ENCODE measurements around the gene MYEF2.
A peak's percentile ranks its signal among the peaks of the same experiment; 100 is the strongest.

The MYEF2 gene

DNA sequence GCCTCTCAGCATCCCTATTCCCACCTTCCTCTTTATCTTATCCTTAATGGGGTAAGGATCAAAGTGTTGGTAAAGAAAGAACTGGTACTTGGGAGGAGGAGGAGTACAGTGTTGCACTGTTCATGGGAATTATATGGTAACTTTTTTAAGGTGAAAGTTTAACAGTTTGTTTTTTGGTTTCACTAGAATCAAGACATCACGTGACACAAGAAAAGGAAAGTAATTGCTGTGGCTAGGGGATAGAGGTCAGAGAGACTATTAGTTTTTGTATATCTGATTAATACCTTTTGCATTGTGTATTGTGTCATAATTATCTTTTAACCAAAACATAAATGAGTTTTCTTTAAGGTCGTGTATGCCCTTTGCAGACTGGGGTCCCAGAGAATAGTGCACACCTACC lies 80.8 kb downstream of the MYEF2 start:
- TF ChIP-seq, protein P1, sequence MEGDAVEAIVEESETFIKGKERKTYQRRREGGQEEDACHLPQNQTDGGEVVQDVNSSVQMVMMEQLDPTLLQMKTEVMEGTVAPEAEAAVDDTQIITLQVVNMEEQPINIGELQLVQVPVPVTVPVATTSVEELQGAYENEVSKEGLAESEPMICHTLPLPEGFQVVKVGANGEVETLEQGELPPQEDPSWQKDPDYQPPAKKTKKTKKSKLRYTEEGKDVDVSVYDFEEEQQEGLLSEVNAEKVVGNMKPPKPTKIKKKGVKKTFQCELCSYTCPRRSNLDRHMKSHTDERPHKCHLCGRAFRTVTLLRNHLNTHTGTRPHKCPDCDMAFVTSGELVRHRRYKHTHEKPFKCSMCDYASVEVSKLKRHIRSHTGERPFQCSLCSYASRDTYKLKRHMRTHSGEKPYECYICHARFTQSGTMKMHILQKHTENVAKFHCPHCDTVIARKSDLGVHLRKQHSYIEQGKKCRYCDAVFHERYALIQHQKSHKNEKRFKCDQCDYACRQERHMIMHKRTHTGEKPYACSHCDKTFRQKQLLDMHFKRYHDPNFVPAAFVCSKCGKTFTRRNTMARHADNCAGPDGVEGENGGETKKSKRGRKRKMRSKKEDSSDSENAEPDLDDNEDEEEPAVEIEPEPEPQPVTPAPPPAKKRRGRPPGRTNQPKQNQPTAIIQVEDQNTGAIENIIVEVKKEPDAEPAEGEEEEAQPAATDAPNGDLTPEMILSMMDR (IDR thresholded peaks at IDR 0.05; ENCODE audit: low read depth, low read length), result no peak
- no peak for DNase-seq (ENCODE audit: low read depth in 2 of 2)
- no peak overlapping the region for H3K4me3 ChIP-seq (replicated peaks in 1 of 2; ENCODE audit: low read depth in 2 of 2, low read length in 2 of 2)

DNA sequence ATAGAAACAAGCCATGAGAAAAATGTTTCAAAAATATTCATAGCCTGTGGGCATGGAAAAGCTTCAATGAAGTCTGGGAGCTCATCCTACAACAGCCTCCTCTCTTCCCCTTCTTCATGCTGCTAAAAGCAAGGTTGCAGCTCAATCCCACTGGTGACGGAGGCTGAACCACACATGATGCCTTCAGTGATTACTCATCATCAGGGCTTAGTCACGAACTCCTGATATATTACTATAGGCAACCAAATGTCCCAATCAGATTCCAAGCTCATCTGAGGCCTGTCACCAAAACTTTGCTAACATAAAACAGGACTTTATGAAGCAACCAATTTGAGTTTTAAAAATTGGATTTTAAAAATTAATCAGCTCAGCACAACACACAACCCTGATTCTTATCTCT lies 81.3 kb downstream of the MYEF2 start:
- TF ChIP-seq, protein P1 (IDR thresholded peaks at IDR 0.05; ENCODE audit: low read depth, low read length), result no peak
- DNase-seq (ENCODE audit: low read depth in 2 of 2), result peak; percentile 42 to 77
- H3K4me3 ChIP-seq (replicated peaks in 1 of 2; ENCODE audit: low read depth in 2 of 2, low read length in 2 of 2), result no peak overlapping the region

DNA sequence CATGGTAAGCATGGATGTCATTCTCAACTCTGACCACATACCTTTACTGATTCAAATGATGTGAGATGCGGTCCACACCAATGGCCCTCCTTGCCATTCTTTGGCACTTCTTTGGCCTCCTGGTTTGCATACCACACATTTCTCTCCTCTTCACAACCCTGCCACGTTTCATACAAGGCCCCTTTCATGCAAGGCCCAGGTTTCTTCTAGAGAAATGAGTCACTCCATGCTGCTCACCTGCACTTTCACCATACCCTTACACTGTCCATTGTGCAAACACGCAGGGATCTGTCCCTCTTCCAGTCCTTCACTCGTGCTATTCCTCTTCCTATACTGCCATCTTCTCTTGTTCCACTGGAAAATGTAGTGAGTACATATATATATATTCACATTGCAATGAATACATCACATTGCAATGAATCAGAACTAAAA lies 81.7 kb downstream of the MYEF2 start:
- no peak for DNase-seq (ENCODE audit: low read depth in 2 of 2)
- no peak overlapping the region for H3K4me3 ChIP-seq (replicated peaks in 1 of 2; ENCODE audit: low read depth in 2 of 2, low read length in 2 of 2)
- TF ChIP-seq, protein P1 (IDR thresholded peaks at IDR 0.05; ENCODE audit: low read depth, low read length), result no peak

DNA sequence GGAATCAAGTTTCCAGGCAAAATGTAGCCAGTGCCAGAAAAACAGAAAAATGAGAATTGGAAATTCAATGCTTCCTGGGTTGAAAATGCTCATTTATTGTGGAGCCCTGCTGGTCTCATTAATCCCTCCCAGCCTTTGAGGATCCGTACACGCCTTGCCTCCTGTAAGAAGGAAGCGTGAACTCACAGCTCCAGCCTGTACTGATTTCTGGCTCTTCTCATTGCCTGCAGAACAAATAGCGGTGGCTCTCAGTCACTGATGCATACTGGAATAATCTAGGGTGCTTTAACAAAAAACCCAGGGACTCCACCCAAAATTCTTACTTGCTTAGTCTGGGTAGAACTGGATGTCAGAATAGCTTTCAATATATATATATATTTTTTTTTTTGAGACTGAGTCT lies 86.6 kb downstream of the MYEF2 start:
- TF ChIP-seq, protein P1 (IDR thresholded peaks at IDR 0.05; ENCODE audit: low read depth, low read length), result no peak

DNA sequence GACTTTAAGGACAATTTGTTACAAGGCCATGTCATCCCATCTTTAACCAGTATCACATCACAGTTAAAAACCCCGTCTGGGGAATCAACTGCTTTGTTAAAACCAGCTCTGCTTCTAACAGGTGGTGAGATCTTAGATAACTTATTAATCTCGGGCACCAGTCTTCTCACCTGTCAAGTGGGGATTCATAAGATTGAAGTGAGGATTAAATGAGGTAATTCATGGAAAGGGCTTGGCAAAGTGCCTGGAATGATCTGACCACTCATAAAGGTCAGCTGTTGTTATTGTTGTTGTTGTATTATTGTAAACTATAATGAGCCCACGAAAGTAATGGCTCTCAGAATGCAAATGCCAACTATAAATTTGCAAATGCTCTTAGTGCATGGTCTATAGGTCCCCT lies 87.4 kb downstream of the MYEF2 start:
- DNase-seq (ENCODE audit: low read depth in 2 of 2), result no peak
- H3K4me3 ChIP-seq (replicated peaks in 1 of 2; ENCODE audit: low read depth in 2 of 2, low read length in 2 of 2), result no peak overlapping the region
- TF ChIP-seq, protein P1 (IDR thresholded peaks at IDR 0.05; ENCODE audit: low read depth, low read length), result no peak

More for the DNA sequence above, 86.6 kb downstream of the MYEF2 start:
- DNase-seq (ENCODE audit: low read depth in 2 of 2), result peak in 1 of 2 donors; percentile 4
- H3K4me3 ChIP-seq (replicated peaks in 1 of 2; ENCODE audit: low read depth in 2 of 2, low read length in 2 of 2), result no peak overlapping the region

DNA sequence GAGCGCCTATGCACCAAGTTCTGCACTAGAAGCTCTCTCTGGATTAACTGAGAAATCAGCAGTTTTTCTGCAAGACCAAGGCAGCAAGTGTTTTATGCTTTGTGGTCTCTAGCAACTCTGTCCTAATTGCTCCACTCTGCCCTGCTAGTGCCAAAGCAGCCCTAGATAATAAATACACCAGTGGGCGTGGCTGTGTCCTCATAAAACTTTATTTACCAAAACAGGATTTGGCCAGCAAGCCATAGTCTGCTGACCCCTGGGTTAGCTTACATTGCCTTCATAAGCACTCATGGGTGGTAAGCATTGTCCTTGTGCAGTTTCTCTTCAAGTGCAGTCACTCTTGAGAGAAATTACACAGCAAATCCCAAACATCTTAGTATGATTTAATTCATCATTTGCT lies 88.0 kb downstream of the MYEF2 start:
- no peak for DNase-seq (ENCODE audit: low read depth in 2 of 2)
- TF ChIP-seq, protein P1 (IDR thresholded peaks at IDR 0.05; ENCODE audit: low read depth, low read length), result no peak
- H3K4me3 ChIP-seq (replicated peaks in 1 of 2; ENCODE audit: low read depth in 2 of 2, low read length in 2 of 2), result no peak overlapping the region

DNA sequence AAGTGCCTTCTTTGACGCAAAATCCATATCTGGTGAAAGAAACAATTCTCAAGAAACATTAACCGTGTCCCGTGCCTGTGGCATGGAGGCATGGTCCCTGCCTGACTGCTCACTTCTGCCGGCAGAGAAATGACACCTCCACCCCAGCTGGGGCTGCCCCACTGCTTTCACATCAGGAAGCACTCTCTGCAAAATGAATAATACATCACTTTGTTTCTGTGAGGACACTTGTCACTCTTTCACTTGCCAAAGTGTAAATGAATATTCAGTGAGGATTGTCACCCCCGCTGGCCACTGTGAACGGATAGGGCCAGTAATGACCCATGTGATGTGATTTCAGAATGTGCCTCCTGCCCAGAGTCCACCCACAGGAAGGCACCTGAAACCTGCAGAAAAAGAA lies 88.4 kb downstream of the MYEF2 start:
- no peak overlapping the region for H3K4me3 ChIP-seq (replicated peaks in 1 of 2; ENCODE audit: low read depth in 2 of 2, low read length in 2 of 2)
- TF ChIP-seq, protein P1 (IDR thresholded peaks at IDR 0.05; ENCODE audit: low read depth, low read length), result no peak
- DNase-seq (ENCODE audit: low read depth in 2 of 2), result no peak
